Activated naive CD4-positive, alpha-beta T cell treated with anti-CD3 and anti-CD28 coated beads, Interleukin-2, amount 50 U/mL, for 16 hours (primary cell): ENCODE results near the gene TRAPPC2.

Experiments
- DNase-seq: peaks from one replicate; pipeline ENCODE4 v3.0.0-alpha.2; 2020

Gene TRAPPC2

DNA sequence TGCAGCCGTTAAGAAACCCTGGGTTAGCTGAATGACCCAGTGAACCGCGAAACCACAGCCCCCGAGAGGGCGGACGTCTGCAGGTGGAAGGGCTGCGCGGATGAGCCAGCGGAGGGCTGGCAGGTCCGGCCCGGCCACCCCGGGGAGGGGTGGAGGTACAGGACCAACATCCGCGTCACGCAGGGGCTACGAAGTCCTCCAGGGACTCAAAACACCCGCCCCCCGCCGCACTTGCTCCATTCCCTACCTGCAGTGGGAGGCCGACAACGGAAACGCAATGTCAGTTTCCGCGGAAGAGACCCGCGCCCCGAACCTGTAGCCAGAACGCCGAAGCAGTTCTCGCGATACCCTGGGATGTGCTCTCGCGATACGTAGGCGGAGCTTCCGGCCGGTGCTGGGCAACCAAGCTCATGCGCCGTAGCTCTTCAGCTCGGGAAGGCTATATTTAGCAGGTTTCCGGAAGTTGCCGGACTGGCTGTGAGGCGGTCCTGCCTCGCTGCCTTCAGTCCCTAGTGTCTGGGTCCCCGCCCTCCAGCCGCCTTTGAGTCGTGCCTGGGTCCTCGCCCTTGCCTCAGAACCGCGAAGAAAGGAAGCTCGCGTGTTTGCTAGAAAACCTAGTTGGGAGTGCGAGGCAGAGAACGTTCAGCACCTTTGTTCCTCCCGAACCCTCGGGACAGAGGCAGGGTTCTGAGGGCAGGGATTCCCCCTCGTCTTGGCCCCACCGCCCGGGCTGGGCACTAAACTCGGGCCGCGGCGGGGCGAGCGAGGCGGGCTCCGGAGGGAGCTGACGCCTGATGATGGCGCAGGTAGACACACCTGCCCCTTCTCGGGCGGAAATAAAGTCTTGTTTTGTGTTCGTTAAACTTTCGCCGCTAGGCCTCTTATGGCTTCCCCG, at the start of gene TRAPPC2, which contains the start of gene OFD1:
Gene TRAPPC2, minus strand, starts transcription at position 343 of the 895 bp plus-strand sequence. CDS start 14,657 bp downstream, outside the sequence.
Gene OFD1, plus strand, starts transcription at position 471 of the 895 bp plus-strand sequence. Its CDS starts 324 bp downstream, at position 795.
- peak; percentile 86 for DNase-seq

DNA sequence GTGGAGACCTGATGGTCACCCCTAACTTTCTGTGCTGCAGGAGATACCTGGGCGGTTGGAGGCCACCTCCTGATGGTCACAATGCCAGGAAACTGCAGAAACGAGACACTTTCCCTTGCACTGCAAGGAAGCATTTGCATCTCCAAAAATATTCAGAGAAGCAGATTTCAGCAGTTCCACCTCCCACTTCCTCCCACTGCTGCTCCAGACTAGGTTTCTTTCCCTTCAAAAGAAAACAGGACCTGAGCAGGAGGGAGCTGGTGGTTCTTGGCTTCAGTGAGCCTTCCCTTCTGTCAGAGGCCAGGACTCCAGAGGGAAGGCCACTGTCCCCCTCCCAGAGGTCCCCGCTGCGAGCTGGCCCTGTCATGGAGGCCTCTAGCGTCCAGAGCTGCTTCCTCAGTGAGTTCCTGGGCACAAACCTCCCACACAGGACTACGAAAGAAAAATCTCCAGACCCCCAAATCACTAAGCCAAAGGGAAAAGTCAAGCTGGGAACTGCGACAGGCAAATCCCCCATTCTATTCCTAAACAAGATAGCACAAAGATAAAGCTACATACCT, 46.5 kb upstream of the TRAPPC2 start:
- DNase-seq = no peak

DNA sequence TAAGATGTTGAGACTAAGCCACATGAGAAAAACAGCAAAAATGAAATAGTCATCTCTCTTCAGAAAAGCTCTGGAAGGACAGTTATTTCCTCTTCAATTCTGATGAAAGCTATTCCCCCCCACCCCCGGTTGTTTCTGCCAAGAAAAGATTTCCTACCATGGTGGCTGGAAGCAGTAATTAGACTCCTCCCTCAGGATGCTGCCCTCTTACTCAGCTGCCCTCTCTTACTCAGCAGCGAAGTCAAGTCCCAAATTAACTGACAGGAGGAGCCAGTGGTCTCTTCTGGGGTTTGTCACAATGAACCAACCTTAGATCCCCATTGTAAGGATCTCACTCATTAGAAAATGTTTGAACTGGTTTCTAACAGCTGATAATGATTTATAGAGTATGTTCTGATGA, 44.5 kb upstream of the TRAPPC2 start:
- no peak for DNase-seq

DNA sequence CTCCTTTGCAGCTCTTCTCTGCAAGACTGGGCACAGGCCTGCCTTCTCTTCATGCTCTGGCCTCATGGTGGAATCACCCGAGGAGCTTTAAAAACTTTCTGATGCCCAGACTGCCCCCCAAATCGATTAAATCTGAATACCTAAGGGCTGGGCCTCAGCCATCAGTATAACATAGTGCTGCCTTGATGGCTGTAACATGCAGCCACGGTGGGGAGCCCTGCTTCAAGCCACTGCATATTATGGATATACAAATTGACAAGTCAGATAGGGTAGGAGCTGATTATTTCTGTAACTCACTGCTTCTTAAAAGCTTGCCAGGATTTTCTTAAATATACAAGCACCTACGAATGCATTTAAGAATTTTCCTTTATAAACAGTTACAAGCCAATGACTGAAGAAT, 42.0 kb upstream of the TRAPPC2 start:
- DNase-seq = no peak

DNA sequence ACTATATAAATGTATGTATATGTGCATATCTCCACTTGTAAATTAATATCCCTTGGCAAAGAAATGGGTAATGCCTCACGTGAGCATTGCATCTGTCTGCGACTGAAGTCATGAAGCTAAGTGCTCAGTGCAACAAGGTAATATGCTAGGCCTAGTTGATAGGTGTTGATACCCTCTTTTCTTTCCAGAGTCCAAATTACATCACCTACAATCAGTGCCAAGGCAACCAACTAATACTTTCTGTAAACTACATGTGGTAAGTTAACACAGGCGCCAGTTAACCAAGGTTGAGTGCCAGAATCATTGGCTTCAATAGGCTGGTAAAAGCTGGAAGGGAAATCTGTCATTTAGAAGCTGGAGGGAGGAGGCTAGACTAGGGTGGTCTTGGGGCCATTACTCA, 41.4 kb upstream of the TRAPPC2 start:
- no peak for DNase-seq

DNA sequence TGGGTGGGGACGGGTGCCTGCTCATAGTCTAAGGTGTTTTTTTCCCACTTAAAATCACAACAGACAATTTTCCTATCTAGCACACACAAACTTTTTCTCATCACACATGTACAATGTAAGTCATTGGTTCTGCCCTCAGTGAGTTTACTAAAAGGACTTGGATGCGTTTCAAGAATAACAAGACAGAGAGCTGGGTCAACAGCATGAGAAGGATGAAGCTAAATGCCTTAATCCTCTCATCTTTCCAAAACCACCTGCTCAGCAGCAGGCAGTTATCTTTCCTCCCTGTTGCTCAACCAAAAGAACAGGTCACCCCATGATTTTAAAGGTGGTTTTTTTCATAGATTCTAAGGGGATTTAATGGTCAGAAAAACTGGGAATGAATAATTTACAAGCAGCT, 40.3 kb upstream of the TRAPPC2 start:
- DNase-seq = no peak

DNA sequence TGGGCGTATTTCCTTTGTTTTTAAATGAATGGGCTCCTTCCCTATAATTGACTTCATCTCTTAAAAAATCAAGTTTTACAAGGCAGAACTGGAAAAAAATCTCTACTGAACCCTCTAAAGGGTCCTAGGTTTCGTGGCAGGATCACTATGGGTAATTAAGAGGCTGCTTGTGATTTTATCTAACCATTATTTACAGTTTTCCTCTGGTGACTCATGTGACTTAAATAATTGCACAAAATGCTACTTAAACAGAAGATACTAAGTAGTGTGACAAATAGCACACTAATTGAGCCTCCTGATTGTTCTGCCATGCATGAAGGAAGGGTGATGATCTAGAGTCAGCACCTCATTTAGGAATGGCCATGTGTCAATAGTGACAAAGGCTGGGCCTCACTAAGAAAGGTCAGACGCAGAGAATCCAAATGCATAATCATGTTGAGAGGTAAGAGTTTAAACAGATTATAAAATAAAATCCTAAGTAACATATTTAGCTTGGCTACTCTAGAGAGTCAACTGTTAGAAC, 35.7 kb upstream of the TRAPPC2 start:
- DNase-seq = no peak

DNA sequence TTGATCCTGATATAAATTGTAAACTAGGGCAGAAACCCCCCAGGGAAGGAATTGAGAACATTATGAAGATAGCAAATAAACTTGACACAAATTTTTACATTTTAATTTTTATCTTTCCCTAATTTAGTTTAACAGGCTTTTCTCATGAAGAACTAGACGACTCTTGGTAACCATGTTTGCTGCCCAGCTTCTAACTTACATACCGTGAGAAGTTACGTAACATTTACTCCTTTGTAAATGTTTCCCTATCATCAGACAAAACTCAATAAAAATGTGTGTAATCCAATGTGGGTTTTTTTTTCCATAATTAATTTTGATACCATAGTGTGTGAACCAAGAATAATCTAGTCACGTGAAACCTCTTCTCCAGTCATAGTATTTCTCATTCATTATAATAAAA, 34.5 kb upstream of the TRAPPC2 start:
- no peak for DNase-seq

DNA sequence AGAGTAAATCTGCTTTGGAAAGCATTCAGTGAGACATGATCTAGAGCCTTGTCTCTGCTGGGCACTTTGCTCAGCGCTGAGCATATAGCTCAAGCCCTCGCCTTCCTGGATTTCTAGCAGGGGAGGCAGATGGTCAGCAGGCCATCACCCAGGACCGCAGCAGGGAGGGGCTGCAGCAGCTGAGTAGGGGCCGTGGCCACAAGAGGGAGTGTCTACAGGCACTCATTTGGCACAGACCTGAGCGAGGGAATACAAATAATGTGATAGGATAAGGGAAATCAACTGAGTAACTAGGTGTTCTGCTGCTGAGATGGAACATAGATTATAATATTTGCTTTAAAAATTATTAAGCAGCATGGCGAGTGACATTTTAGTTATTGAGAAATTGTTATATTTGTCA, 30.3 kb upstream of the TRAPPC2 start:
- DNase-seq = no peak

DNA sequence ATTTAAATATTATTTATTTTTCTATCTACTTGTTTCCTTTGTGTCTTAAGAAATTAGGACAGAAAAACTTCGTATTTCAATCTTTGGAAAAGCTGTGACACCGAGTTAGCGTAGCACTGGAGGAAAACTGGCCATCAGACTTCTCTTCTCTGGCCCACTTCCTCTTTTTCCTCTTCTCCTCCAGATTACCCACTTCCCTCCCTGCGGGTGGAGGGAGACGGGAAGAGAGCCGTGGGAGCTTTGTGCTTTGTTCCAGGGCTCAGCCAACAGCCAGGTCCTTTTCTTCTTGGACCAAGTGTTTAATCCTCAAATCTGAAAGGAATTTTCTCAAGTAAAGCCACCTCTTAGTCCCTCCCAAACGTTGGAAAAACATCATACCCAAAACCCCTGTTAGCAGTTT, 29.9 kb upstream of the TRAPPC2 start:
- DNase-seq = no peak

DNA sequence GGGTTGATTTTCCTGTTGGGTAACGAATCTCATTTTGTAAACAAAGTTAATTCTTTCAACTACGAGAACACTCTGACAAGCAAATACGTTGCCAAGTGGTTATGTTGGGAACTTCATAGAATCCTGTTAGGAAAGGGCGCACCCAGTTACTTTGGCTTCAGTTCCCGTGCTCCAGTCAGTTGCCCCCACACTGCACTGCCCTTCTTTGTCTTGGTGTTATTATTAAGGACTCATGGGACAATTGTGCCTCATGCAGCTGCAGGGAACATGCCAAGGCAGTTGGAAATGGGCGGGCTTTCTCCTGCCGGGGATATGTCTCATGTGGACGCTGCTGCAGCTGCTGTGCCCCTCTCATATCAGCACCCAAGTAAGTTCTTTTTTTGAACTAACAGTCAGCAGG, 29.1 kb upstream of the TRAPPC2 start:
- no peak for DNase-seq

DNA sequence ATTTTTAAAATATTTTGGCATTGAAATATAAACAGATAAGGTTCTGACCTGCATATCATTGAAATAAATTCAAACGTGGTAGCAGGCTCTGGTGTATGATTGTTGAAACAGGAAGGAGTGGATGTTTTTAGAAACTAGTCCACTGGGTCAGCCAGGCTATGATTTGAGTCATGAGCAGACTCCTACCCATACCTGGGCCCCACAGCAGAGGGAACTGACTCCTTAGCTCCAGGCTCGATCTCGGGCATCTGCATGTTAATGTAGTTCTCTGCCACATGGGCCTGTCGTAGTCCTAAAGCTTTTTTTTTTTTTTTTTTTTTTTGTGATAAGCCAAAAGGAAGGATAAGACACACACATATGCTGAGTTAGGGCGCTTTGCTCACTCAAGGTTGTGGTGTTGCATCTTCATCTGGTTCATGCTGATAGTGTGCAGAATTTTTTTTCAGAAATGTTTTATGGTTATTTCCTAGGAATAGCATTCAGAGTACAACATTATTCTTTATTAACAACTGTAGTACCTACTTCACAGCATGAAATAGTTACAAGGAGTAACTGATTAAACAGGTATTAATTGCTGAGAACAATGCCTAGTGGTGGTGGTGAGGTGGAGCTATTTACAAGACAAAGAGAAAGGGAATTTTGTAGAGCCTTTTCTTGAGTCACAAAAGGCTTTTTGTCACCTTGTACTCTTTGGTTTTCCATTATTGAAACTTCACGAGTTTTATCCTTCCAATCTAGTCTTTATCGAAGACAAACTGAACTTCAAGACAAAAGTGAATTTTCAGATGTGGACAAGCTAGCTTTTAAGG, 27.4 kb upstream of the TRAPPC2 start:
- no peak for DNase-seq

DNA sequence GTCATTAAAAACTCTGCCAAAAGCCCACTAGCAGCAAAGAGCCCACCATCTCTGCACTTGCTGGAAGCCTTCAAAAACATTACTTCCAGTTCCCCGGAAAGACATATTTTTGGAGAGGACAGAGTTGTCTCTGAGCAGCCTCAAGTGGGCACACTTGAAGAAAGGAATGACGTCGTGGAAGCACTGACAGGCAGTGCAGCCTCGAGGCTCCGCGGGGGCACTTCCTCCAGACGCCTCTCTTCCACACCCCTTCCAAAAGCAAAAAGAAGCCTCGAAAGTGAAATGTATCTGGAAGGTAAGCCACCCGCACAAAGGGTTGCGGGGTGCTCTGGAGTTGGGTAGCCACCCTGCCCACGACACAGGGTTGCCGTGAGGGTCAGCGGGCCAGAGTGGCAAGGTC, 26.0 kb upstream of the TRAPPC2 start:
- no peak for DNase-seq

DNA sequence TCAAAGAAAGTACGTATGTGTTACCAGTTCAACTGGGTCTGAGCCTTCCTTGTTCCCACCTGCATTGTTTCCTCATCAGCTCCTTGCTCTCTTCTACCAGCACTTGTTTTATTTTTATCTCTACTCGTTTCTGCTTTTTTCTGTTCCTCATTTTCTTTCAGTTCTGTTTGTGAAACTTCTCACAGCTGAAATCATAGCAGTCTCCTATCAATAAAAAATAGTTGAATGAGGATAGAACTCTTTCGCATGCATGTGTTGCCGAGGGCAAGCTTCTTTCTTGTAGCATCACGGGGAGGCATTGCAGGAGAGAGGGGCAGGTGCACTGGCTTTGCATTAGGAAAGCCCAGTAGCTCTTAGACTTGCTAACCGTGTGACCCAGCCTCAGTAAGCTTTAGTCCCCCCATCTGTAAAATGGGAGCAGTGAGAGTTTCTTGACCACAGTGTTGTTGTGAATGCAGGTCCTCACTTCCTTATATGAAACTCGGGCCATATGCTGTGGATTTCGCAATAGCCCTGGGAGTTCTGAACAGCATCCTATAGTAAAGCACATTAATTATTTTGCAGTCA, 24.8 kb upstream of the TRAPPC2 start:
- no peak for DNase-seq

DNA sequence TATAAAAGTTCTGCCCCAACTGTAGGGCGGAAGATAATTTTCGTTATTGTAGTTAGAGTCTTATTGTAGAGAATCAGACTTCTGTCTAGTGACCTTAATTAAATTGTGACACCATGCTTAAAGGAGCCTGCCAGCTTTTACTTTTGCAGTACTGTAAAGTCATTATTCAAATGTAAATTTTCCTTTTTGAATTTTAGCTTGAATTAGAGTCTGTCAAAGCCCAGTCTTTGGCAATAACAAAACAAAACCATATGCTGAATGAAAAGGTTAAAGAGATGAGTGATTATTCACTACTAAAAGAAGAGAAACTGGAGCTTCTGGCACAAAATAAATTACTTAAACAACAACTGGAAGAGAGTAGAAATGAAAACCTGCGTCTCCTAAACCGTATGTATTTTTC, 22.0 kb upstream of the TRAPPC2 start:
- DNase-seq = no peak

DNA sequence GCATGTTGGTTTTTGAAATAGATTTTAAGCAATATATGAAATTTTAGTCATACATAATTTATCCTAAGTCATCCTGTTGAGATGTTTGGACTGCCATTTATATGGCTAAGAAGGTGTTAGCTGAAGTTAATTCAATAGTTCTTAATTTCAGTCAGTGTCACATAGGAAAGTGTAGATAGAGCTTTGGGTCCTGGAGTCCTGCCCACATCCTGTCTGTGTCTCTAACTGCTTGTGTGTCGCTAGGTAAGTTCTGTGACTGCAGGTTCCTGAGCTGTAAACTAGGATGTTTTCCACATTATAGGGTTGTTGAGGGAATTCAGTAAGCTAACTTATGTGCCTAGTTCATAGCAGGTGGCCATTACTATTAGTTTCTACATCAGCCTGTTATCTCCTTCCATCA, 20.8 kb upstream of the TRAPPC2 start:
- DNase-seq = no peak

DNA sequence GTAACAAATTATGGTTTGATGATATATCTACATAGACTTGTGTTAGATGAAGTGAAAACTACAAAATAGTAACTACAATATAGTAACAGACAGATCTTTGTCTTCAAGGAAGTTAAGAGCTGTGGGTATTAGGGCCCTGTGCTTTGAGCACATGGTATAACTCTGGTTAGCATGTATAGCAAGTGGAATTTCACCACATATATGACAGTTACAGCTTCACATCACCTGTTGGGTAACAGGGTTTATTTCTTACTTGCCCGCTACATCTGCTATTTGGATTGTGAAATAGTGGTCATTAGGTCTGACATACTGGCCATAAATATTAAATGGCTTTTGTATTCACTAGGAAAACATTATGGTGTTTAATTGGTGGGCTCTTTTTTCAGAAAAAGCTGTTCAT, 20.3 kb upstream of the TRAPPC2 start:
- DNase-seq = no peak

DNA sequence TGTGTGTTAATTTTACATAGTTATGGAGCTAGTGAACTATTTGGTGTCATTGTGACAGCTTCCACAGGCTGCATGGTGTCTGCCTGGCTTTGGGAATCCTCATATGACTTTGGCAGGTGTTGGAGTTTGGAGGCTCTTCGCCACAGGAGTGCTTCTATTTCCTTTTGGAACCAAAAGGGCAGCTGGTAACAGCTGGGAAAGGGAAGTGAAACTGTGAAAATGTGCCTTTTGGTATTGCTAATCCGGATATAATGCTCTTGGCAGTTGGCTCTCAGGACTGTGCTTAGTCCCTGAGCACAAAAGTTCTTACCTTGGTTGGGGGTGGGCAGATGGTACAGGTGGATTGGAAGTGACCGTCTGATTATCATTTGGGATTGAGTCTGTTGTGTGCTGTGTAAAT, 18.2 kb upstream of the TRAPPC2 start:
- no peak for DNase-seq

DNA sequence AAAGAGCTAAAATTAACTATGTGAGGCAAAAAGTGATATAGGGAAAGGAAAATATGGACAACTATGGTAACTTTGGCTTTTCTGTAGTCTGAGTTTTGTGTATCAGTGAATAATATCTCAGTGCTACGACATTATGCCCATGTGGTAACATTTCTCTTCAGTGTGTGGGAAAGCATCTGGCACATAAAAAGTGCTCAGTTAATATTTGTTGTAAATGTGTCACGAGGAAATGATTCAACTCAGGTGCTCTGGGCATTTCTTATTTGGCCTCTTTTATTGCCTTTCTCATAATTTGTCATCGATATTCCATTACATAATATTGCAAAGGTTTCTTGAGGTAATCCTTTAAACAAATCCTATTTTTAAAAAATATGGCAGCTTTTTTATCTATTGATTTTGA, 17.7 kb upstream of the TRAPPC2 start:
- DNase-seq = no peak

DNA sequence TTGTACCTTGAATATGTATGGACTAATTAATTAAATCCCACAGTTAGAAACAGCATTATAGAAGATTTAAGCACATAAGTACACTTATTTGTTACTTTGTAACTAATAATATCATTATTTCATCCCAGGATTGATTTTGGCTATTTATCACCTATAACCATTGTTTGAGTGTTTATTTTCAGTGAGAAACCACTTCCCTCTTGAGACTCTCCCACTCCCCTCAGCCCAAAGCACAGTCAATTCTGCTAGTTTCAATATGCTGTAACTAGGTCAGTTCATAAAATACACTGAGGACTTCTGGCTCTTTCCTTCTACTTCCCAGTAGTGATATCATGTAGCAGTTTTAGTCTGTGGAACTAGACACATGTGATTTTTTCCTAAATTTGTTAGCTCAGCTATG, 16.4 kb upstream of the TRAPPC2 start:
- no peak for DNase-seq

DNA sequence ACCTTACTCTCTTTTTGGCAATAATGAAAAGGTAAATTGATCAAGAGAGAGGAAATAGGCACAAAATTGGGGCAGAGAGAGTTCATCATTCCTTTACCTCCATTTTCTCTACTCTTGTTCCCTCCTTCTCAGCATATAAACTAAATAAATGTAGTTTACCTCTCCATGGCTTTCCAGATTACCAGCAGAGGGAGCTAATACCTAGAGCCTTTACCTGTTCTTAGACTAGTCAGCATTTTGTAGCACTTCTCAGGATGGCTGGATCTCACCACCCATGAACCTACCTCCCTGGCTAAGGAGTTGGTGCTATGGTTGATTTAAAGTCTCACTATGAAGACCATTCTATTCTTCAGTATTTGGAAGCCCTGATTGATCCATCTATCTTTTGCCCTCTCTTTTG, 15.8 kb upstream of the TRAPPC2 start:
- DNase-seq = no peak

DNA sequence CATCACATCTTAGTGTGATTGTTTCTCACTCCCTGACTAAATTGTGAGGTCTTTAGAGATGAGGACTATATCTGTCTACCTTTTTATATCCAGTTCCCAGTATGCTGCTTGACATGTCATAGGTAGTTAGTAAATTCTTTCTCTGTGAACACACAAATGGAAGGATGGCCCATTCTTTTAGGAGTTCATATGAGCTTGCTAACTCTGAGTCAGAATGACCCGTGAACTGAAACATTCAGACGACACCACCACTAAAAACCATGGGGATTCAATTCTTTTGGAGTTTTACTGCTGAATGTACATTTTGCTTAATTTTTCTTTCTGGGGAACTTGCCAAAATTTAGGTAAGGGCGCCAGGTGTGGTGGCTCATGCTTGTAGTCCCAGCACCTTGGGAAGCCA, 14.1 kb upstream of the TRAPPC2 start:
- DNase-seq = no peak

DNA sequence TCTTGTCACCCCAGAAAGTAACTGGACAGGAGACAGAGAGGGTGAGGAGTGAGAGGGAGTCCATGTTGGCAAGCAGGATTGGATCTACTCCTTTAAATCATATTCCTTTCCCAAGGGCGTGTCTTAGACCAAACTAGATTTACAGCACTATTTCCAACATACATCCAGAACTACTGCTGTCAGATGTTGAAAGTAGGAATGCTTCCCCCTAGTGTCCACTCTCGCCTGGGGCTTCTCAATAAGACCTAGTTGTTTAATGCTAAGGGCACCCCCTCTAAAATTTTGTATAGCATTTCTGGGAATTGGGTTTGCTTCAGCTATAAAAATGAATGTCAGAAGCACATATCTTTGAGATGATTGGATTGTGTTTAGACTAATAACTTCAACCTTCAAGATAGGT, 13.4 kb upstream of the TRAPPC2 start:
- DNase-seq = peak; percentile 17
